Measurements from ENCODE around the gene DMD. TPM values are rescaled to one million over a fixed set of nuclear protein-coding genes. Genes with fewer than 3 reads are reported as not detected.

DMD gene
- total and polyA plus RNA-seq, 9 donors: 14.0 to 70.5 (median 37.6) TPM

DNA sequence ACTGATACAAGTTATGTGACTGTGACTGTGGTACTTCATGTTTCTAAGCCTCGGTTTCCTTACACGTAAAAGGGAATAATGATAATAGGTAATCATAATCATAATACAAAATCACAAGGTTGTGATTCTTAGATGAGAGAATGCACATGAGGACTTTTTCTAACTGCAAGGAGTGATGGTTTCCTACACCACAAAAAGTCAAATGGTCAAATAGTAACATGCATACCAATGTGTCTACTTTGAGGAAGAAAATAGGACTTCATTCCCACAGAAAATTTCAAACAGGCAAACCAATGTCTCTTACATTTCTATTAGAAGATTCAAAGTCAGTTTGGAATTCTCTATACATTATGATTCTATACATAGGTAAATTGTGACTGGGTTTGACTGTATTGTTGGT is 1770.8 kb downstream of the DMD start:
- intact Hi-C loops (cut with DNase I): no loop called here
- Histone ChIP-seq H3K36me3 (no peaks in the 10 kb centered on the region), H3K9me3 (no peaks in the 10 kb centered on the region), H3K4me1 (ENCODE audit: insufficient read depth) (no peaks in the 10 kb centered on the region), H3K27ac (no peak overlapping the region), H3K27me3 (no peaks in the 10 kb centered on the region), H3K4me3 (no peak overlapping the region)
- 82 to 89% (median 82%) methylated on average over 2 of the region's 2 CpGs for WGBS, 3 donors
- DNase-seq: no peak
- no peak for TF ChIP-seq EP300 (IDR thresholded peaks at IDR 0.05)
- TF ChIP-seq, protein P1, sequence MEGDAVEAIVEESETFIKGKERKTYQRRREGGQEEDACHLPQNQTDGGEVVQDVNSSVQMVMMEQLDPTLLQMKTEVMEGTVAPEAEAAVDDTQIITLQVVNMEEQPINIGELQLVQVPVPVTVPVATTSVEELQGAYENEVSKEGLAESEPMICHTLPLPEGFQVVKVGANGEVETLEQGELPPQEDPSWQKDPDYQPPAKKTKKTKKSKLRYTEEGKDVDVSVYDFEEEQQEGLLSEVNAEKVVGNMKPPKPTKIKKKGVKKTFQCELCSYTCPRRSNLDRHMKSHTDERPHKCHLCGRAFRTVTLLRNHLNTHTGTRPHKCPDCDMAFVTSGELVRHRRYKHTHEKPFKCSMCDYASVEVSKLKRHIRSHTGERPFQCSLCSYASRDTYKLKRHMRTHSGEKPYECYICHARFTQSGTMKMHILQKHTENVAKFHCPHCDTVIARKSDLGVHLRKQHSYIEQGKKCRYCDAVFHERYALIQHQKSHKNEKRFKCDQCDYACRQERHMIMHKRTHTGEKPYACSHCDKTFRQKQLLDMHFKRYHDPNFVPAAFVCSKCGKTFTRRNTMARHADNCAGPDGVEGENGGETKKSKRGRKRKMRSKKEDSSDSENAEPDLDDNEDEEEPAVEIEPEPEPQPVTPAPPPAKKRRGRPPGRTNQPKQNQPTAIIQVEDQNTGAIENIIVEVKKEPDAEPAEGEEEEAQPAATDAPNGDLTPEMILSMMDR (IDR thresholded peaks at IDR 0.05): no peak
- no peak for TF ChIP-seq POLR2A (IDR thresholded peaks at IDR 0.05)

DNA sequence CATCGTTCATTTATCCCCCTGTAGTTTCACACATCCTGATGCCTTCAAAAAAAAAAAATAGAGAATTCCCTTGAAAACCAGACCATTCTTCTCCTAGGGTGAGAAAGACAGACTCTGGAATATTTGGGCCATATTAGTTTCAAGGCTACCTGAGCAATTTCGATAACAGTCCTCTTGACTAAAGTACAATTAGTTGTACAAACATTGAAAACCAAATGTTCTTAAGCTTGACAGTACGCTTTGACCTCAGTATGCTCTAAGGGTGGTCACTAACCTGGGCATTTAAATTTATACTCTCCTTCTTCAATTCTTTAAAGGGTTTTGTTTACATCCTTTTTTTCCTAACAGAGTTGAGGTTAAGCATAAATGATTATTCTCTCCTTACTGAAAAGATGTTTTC is 1774.9 kb downstream of the DMD start:
- intact Hi-C loops (cut with DNase I): no loop called here
- TF ChIP-seq, protein P1 (IDR thresholded peaks at IDR 0.05): no peak
- no peak for TF ChIP-seq POLR2A (IDR thresholded peaks at IDR 0.05)
- no peak for TF ChIP-seq EP300 (IDR thresholded peaks at IDR 0.05)
- Histone ChIP-seq H3K36me3 (no peaks in the 10 kb centered on the region), H3K27ac (no peak overlapping the region), H3K4me1 (ENCODE audit: insufficient read depth) (no peaks in the 10 kb centered on the region), H3K9me3 (no peaks in the 10 kb centered on the region), H3K27me3 (no peaks in the 10 kb centered on the region), H3K4me3 (no peak overlapping the region)
- DNase-seq: no peak
- WGBS, 3 donors: 39 to 62% (median 57%) methylated on average over 3 of the region's 3 CpGs

DNA sequence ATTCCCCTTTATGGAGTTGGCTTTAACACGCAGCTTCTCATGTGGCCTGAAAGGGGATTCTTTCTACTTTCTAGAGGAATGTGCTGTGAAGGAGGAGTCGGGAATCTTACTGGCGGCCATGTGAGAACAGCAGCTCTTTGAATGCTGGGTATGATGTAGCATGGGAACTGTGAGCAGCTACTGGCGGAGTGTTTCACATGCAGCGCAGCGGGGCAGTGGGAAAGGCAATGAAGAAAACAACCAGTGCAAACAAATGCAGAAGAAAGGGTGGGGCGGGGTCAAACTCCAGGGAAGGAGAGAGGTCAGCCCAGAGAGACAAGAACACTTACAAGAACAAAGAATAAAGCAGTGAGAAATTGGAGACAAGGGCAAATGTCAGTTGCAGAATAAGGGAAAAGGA is 1775.8 kb downstream of the DMD start:
- DNase-seq: no peak
- WGBS, 3 donors: 62 to 72% (median 69%) methylated on average over 7 of the region's 7 CpGs
- H3K36me3 ChIP-seq: no peaks in the 10 kb centered on the region
- no peak overlapping the region for H3K4me3 ChIP-seq
- H3K9me3 ChIP-seq: no peaks in the 10 kb centered on the region
- no peak for TF ChIP-seq POLR2A (IDR thresholded peaks at IDR 0.05)
- no peak for TF ChIP-seq EP300 (IDR thresholded peaks at IDR 0.05)
- TF ChIP-seq, protein P1 (IDR thresholded peaks at IDR 0.05): no peak
- no peaks in the 10 kb centered on the region for H3K27me3 ChIP-seq
- intact Hi-C loops (cut with DNase I): no loop called here
- H3K4me1 ChIP-seq (ENCODE audit: insufficient read depth): no peaks in the 10 kb centered on the region
- no peak overlapping the region for H3K27ac ChIP-seq

DNA sequence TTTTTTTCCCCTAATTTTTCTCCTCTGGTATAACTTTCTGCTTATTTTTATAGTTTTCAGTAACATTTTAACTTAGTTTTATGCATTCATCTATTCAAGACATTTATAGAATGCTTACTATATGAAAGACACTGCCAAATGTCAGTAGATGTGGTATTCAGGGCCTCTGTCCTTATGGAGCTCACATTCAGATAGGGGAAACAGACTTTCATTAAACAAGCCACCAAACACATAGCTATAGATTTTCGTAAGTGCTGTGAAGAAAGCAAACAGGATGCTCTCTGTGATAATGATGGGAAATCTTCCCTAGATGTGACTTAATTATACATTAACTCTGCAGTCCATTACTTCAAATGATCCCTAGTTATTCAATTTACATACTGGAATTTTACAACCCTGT is 1777.5 kb downstream of the DMD start:
- intact Hi-C loops (cut with DNase I): no loop called here
- Histone ChIP-seq H3K4me1 (ENCODE audit: insufficient read depth) (no peaks in the 10 kb centered on the region), H3K36me3 (no peaks in the 10 kb centered on the region), H3K27ac (no peak overlapping the region), H3K9me3 (no peaks in the 10 kb centered on the region), H3K4me3 (no peak overlapping the region), H3K27me3 (no peaks in the 10 kb centered on the region)
- WGBS, 3 donors: 80 to 87% (median 84%) methylated on average over 1 of the region's 1 CpG
- TF ChIP-seq, protein P1 (IDR thresholded peaks at IDR 0.05): no peak
- TF ChIP-seq POLR2A (IDR thresholded peaks at IDR 0.05): no peak
- TF ChIP-seq EP300 (IDR thresholded peaks at IDR 0.05): no peak
- no peak for DNase-seq

DNA sequence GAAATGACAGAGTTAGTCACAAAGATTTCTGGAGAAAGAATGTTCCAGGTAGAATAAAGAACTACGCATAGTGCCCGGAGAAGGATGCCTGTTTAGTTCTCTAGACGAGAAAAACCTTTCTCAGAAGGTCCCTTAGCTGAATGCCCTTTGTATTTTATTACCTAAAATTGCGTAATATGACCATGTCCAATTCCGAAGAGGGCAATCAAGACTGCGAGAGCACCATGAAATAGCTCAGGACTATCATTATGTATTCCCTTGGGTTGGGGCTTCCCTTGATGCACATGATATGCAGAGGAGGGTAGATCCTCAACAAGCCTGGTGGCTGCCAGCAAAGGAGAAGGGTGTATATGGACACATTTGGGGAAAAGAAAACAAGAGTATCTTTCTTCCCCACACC is 1781.4 kb downstream of the DMD start:
- Histone ChIP-seq H3K9me3 (no peaks in the 10 kb centered on the region), H3K27ac (no peak overlapping the region), H3K27me3 (no peaks in the 10 kb centered on the region), H3K4me1 (ENCODE audit: insufficient read depth) (peaks cover 2% of the 10 kb centered on the region), H3K36me3 (no peaks in the 10 kb centered on the region), H3K4me3 (no peak overlapping the region)
- intact Hi-C loops (cut with DNase I): no loop called here
- TF ChIP-seq EP300 (IDR thresholded peaks at IDR 0.05): no peak
- TF ChIP-seq POLR2A (IDR thresholded peaks at IDR 0.05): no peak
- TF ChIP-seq, protein P1 (IDR thresholded peaks at IDR 0.05): no peak
- DNase-seq: no peak
- WGBS, 3 donors: 76 to 87% (median 84%) methylated on average over 6 of the region's 6 CpGs

Data from ovary (tissue), 9 donors.